DOHH2 (cell line): Measurements from ENCODE around the gene RFX4.

Source experiments
- H3F3A ChIP-seq: fragments of 200-600 bp; sonication (generic), shearing (Covaris generic); 2 replicates; pipeline ENCODE4 v1.6.0; 2016; ENCODE audit warnings: antibody characterized with exemption, mild to moderate bottlenecking; ENCODE audit not compliant: control insufficient read depth, insufficient read depth
- H3K27ac ChIP-seq: fragments of 200-600 bp; sonication (generic); 2 replicates; pipeline ENCODE4 v1.5.1; 2014; ENCODE audit warnings: low read depth, mild to moderate bottlenecking, low read length, moderate library complexity
- H3K27me3 ChIP-seq: fragments of 200-600 bp; sonication (generic); 2 replicates; pipeline ENCODE4 v1.6.1; 2014; ENCODE audit warnings: mild to moderate bottlenecking, low read length, mixed read lengths; ENCODE audit not compliant: control insufficient read depth
- H3K36me3 ChIP-seq: fragments of 200-600 bp; sonication (generic); 2 replicates; pipeline ENCODE4 v1.6.1; 2014; ENCODE audit warnings: mild to moderate bottlenecking, low read length, moderate library complexity, mixed read lengths; ENCODE audit not compliant: control insufficient read depth
- H3K4me1 ChIP-seq: fragments of 200-600 bp; sonication (generic); 2 replicates; pipeline ENCODE4 v1.6.1; 2014; ENCODE audit warnings: mild to moderate bottlenecking, low read length, mixed read lengths; ENCODE audit not compliant: control insufficient read depth
- H3K4me2 ChIP-seq: fragments of 200-600 bp; sonication (generic); 2 replicates; pipeline ENCODE4 v1.6.0; 2014; ENCODE audit warnings: mild to moderate bottlenecking, low read length, moderate library complexity
- H3K4me3 ChIP-seq: fragments of 200-600 bp; sonication (generic); 2 replicates; pipeline ENCODE4 v1.5.1; 2014; ENCODE audit warnings: mild to moderate bottlenecking, low read length, mixed read lengths
- H3K79me2 ChIP-seq: fragments of 200-600 bp; sonication (generic); 2 replicates; pipeline ENCODE4 v1.6.1; 2014; ENCODE audit warnings: mild to moderate bottlenecking, low read length, mixed read lengths; ENCODE audit not compliant: control insufficient read depth
- H3K9me2 ChIP-seq: fragments of 200-600 bp; sonication (generic); replicated peaks from 2 replicates; pipeline ENCODE4 v1.6.1; 2014; ENCODE audit warnings: mild to moderate bottlenecking, low read length, mixed read lengths; ENCODE audit not compliant: control insufficient read depth
- H3K9me3 ChIP-seq: fragments of 200-600 bp; sonication (generic); 2 replicates; pipeline ENCODE4 v1.6.1; 2014; ENCODE audit warnings: antibody characterized with exemption, low read length, mixed read lengths; ENCODE audit not compliant: control insufficient read depth, insufficient read depth
- H4K20me1 ChIP-seq: fragments of 200-600 bp; sonication (generic); 2 replicates; pipeline ENCODE4 v1.6.0; 2014; ENCODE audit warnings: low read depth, mild to moderate bottlenecking, antibody characterized with exemption, low read length, moderate library complexity; ENCODE audit not compliant: control insufficient read depth, insufficient read depth
- EZH2phosphoT487 ChIP-seq: fragments of 200-600 bp; sonication (generic); IDR thresholded peaks from 2 replicates; pipeline ENCODE4 v1.6.1; 2017; ENCODE audit warnings: borderline replicate concordance, mild to moderate bottlenecking, antibody characterized with exemption, low read length, moderate library complexity, mixed read lengths
- TF ChIP-seq, protein P1 (sequence below): fragments of 200-600 bp; sonication (generic); IDR thresholded peaks from one replicate; pipeline ENCODE4 v1.5.1; 2014; ENCODE audit warnings: antibody characterized with exemption, mild to moderate bottlenecking, low read depth, low read length; ENCODE audit not compliant: poor library complexity, severe bottlenecking

The RFX4 gene

GRCh38 chr12:106631150-106631549 lies 48.3 kb downstream of the RFX4 start:
- TF ChIP-seq, protein P1, sequence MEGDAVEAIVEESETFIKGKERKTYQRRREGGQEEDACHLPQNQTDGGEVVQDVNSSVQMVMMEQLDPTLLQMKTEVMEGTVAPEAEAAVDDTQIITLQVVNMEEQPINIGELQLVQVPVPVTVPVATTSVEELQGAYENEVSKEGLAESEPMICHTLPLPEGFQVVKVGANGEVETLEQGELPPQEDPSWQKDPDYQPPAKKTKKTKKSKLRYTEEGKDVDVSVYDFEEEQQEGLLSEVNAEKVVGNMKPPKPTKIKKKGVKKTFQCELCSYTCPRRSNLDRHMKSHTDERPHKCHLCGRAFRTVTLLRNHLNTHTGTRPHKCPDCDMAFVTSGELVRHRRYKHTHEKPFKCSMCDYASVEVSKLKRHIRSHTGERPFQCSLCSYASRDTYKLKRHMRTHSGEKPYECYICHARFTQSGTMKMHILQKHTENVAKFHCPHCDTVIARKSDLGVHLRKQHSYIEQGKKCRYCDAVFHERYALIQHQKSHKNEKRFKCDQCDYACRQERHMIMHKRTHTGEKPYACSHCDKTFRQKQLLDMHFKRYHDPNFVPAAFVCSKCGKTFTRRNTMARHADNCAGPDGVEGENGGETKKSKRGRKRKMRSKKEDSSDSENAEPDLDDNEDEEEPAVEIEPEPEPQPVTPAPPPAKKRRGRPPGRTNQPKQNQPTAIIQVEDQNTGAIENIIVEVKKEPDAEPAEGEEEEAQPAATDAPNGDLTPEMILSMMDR, result no peak
- no peak for TF ChIP-seq EZH2phosphoT487
- H3K4me3 ChIP-seq, result no peak overlapping the region
- no peaks in the 10 kb centered on the region for H3K27me3 ChIP-seq
- no peaks in the 10 kb centered on the region for H3K79me2 ChIP-seq
- H3K27ac ChIP-seq, result no peak overlapping the region
- no peaks in the 10 kb centered on the region for H3K9me2 ChIP-seq
- H3K4me2 ChIP-seq, result no peak overlapping the region
- H3K9me3 ChIP-seq, result no peaks in the 10 kb centered on the region
- no peaks in the 10 kb centered on the region for H4K20me1 ChIP-seq
- H3K36me3 ChIP-seq, result no peaks in the 10 kb centered on the region
- no peaks in the 10 kb centered on the region for H3F3A ChIP-seq
- H3K4me1 ChIP-seq, result no peaks in the 10 kb centered on the region

DNA sequence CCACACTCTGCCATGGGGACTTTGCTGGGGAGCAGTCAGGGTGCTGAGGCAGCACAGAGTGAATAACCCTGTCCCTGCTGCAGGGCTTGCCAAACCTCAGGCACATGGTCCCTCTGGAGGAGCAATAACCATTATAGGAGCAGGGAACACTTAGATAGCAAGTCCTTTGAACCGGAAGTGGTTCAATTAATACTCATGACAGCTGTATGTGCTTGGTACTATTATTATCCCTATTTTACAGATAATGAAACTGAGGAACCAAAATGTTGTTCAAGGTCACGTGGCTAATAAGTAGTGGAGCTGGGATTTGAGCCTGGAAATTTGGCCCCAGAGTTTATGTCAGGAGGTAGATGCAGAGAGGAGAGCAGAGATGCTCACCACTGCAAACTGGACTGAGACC lies 49.0 kb downstream of the RFX4 start:
- no peaks in the 10 kb centered on the region for H3K36me3 ChIP-seq
- no peaks in the 10 kb centered on the region for H3F3A ChIP-seq
- no peaks in the 10 kb centered on the region for H3K9me2 ChIP-seq
- no peak overlapping the region for H3K4me2 ChIP-seq
- no peaks in the 10 kb centered on the region for H3K9me3 ChIP-seq
- no peaks in the 10 kb centered on the region for H3K27me3 ChIP-seq
- H3K4me3 ChIP-seq, result no peak overlapping the region
- TF ChIP-seq EZH2phosphoT487, result no peak
- TF ChIP-seq, protein P1, result no peak
- no peak overlapping the region for H3K27ac ChIP-seq
- no peaks in the 10 kb centered on the region for H4K20me1 ChIP-seq
- no peaks in the 10 kb centered on the region for H3K79me2 ChIP-seq
- no peaks in the 10 kb centered on the region for H3K4me1 ChIP-seq

DNA sequence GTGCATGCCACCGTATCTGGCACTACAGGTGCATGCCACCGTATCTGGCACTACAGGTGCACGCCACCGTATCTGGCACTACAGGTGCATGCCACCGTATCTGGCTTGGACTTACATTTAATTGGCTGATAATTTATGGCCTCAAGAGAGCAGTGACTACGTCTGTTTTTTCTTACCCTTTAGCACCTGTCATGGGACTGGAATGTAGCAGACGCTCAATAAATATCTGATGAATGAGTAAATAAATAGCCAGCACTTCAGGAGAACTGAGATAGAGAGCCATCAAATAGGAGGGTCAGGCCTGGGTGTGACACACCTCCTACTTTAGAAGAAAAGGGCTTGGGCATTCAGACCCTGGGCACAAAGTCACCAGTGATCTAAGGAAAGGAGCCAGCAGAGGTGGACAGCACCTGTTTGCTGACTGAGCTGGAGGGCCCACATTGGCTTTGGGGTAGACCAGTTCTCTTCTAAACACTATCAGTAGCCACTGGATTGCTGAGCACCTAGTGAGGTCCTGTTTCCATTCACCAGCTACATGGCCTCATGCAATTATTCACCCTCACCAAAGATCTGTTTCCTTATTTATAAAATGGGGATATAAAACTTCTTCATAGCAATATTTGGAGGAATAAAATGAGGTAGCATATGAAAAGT lies 50.1 kb downstream of the RFX4 start:
- no peak overlapping the region for H3K4me3 ChIP-seq
- H3K27me3 ChIP-seq, result no peaks in the 10 kb centered on the region
- H3K9me2 ChIP-seq, result no peaks in the 10 kb centered on the region
- no peaks in the 10 kb centered on the region for H3K79me2 ChIP-seq
- no peaks in the 10 kb centered on the region for H4K20me1 ChIP-seq
- no peaks in the 10 kb centered on the region for H3K4me1 ChIP-seq
- no peaks in the 10 kb centered on the region for H3F3A ChIP-seq
- no peak overlapping the region for H3K27ac ChIP-seq
- H3K4me2 ChIP-seq, result no peak overlapping the region
- no peaks in the 10 kb centered on the region for H3K36me3 ChIP-seq
- no peaks in the 10 kb centered on the region for H3K9me3 ChIP-seq
- TF ChIP-seq, protein P1, result no peak
- no peak for TF ChIP-seq EZH2phosphoT487
